DND-41 (cell line): ENCODE data around the gene P4HA2.

Source experiments
- EZH2 ChIP-seq: IDR thresholded peaks from 3 replicates; pipeline ENCODE4 v1.6.1; 2012; ENCODE audit warnings: borderline replicate concordance, low read depth, mild to moderate bottlenecking, moderate library complexity, low read length, inconsistent platforms; ENCODE audit not compliant: severe bottlenecking
- TF ChIP-seq, protein P1 (sequence below): IDR thresholded peaks from 2 replicates; pipeline ENCODE4 v1.5.1; 2012; ENCODE audit warnings: borderline replicate concordance, low read length, moderate library complexity, mild to moderate bottlenecking; ENCODE audit not compliant: poor library complexity, severe bottlenecking; ENCODE audit errors: extremely low read depth

DNA sequence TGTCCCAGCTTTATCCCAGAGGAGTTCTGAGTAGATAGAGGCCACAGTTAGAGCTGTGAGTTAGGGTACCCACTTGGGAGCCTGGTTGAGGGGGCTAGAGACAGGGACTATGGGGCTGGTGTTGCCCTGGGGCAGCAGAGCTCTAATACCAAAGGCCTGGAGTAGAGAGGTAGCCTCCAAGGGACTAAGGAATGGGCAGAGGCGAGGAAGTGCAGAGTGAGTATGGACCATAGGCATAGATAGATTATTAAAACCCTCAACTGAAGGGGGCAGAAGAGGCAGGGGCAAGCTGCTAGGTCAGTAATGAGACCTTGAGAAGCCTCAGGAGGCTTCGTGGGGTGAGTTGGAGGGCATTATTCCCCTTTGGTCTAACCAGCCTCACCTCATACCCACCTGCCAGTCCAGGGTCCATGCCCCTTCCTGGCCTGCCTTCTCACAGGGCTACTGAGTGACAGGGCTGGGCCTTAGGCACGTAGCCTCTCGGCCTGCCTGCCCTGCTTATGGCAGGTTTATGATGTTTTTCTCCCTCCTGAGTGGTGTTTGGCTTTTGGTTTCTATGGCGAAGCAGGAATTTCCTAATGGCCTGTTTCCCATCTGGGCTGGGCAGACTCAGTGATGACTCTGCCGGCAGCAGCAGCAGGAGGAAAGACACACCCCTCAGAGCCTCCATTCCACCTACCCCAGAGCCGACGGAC is 37.8 kb upstream of the P4HA2 start:
- TF ChIP-seq, protein P1, sequence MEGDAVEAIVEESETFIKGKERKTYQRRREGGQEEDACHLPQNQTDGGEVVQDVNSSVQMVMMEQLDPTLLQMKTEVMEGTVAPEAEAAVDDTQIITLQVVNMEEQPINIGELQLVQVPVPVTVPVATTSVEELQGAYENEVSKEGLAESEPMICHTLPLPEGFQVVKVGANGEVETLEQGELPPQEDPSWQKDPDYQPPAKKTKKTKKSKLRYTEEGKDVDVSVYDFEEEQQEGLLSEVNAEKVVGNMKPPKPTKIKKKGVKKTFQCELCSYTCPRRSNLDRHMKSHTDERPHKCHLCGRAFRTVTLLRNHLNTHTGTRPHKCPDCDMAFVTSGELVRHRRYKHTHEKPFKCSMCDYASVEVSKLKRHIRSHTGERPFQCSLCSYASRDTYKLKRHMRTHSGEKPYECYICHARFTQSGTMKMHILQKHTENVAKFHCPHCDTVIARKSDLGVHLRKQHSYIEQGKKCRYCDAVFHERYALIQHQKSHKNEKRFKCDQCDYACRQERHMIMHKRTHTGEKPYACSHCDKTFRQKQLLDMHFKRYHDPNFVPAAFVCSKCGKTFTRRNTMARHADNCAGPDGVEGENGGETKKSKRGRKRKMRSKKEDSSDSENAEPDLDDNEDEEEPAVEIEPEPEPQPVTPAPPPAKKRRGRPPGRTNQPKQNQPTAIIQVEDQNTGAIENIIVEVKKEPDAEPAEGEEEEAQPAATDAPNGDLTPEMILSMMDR = no peak
- TF ChIP-seq EZH2 = no peak
